Neural cell (in vitro differentiated cells): ENCODE data around the gene EDNRB. TPM values are rescaled to one million over a fixed set of nuclear protein-coding genes. Genes with fewer than 3 reads are reported as not detected.

Experiments
- H2AFZ ChIP-seq: fragments of 200-600, 300-800 bp; sonication (generic), shearing (Covaris generic); 2 replicates; pipeline ENCODE4 v1.6.0; 2014; ENCODE audit warnings: low read depth, mild to moderate bottlenecking, antibody characterized with exemption, low read length, moderate library complexity
- H3F3A ChIP-seq: fragments of 200-600 bp; shearing (Covaris generic); 2 replicates; pipeline ENCODE4 v1.6.1; 2016; ENCODE audit warnings: mild to moderate bottlenecking, moderate library complexity, mixed read lengths, antibody characterized with exemption, low read length; ENCODE audit not compliant: insufficient read depth, poor library complexity, severe bottlenecking
- H3K27ac ChIP-seq: fragments of 200-600, 300-800 bp; sonication (generic), shearing (Covaris generic); 2 replicates; pipeline ENCODE4 v1.5.1; 2014; ENCODE audit warnings: mild to moderate bottlenecking, low read length, moderate library complexity
- H3K27me3 ChIP-seq: fragments of 300-800, 200-600 bp; sonication (generic), shearing (Covaris generic); 2 replicates; pipeline ENCODE4 v1.6.0; 2014; ENCODE audit warnings: mild to moderate bottlenecking, low read depth, low read length, moderate library complexity; ENCODE audit not compliant: insufficient read depth
- H3K36me3 ChIP-seq: fragments of 300-800, 200-600 bp; sonication (generic), shearing (Covaris generic); 2 replicates; pipeline ENCODE4 v1.5.1; 2014; ENCODE audit warnings: mild to moderate bottlenecking, antibody characterized with exemption, low read length, moderate library complexity; ENCODE audit not compliant: insufficient read depth
- H3K4me2 ChIP-seq: fragments of 300-800, 200-600 bp; sonication (generic), shearing (Covaris generic); 2 replicates; pipeline ENCODE4 v1.6.0; 2014; ENCODE audit warnings: mild to moderate bottlenecking, low read length
- H3K4me3 ChIP-seq: fragments of 300-800, 200-600 bp; sonication (generic), shearing (Covaris generic); 2 replicates; pipeline ENCODE4 v1.5.1; 2014; ENCODE audit warnings: mild to moderate bottlenecking, low read length, moderate library complexity
- H3K79me2 ChIP-seq: fragments of 200-600 bp; shearing (Covaris generic); replicated peaks from 2 replicates; pipeline ENCODE4 v1.6.0; 2014; ENCODE audit warnings: mild to moderate bottlenecking, low read length, moderate library complexity; ENCODE audit not compliant: insufficient read depth
- H3K9ac ChIP-seq: fragments of 300-800, 200-600 bp; sonication (generic), shearing (Covaris generic); 2 replicates; pipeline ENCODE4 v1.6.1; 2016; ENCODE audit warnings: mild to moderate bottlenecking, low read length, mixed read lengths
- H3K9me2 ChIP-seq: fragments of 200-600 bp; shearing (Covaris generic); 2 replicates; pipeline ENCODE4 v1.6.1; 2016; ENCODE audit warnings: mild to moderate bottlenecking, low read length, mixed read lengths; ENCODE audit not compliant: insufficient read depth
- H3K9me3 ChIP-seq: fragments of 200-600, 300-800 bp; sonication (generic), shearing (Covaris generic); 2 replicates; pipeline ENCODE4 v1.6.1; 2016; ENCODE audit warnings: mild to moderate bottlenecking, mixed run types, low read length, moderate library complexity, mixed read lengths
- H4K20me1 ChIP-seq: fragments of 200-600 bp; shearing (Covaris generic); 2 replicates; pipeline ENCODE4 v1.6.1; 2016; ENCODE audit warnings: mild to moderate bottlenecking, mixed run types; ENCODE audit not compliant: insufficient read depth
- CTCF ChIP-seq: fragments of 450-650 bp; IDR thresholded peaks from 2 replicates; pipeline ENCODE4 v1.5.1; 2014; ENCODE audit warnings: antibody characterized with exemption, mild to moderate bottlenecking, moderate library complexity; ENCODE audit not compliant: poor library complexity, severe bottlenecking
- EP300 ChIP-seq: fragments of 450-650 bp; conservative IDR thresholded peaks from 2 replicates; pipeline ENCODE4 v1.6.1; 2014; ENCODE audit warnings: antibody characterized with exemption, mild to moderate bottlenecking, moderate library complexity; ENCODE audit not compliant: poor library complexity, severe bottlenecking
- EZH2 ChIP-seq: fragments of 200-600, 300-800 bp; shearing (Covaris generic), sonication (generic); IDR thresholded peaks from 2 replicates; pipeline ENCODE4 v1.6.1; 2014; ENCODE audit warnings: antibody characterized with exemption, low read length, borderline replicate concordance, mild to moderate bottlenecking; ENCODE audit not compliant: insufficient read depth, poor library complexity, severe bottlenecking
- MXI1 ChIP-seq: fragments of 450-650 bp; conservative IDR thresholded peaks from 2 replicates; pipeline ENCODE4 v1.6.1; 2014; ENCODE audit warnings: antibody characterized with exemption, mild to moderate bottlenecking; ENCODE audit not compliant: poor library complexity, severe bottlenecking
- POLR2AphosphoS5 ChIP-seq: IDR thresholded peaks from 2 replicates; pipeline ENCODE4 v1.6.1; 2012
- RAD21 ChIP-seq: fragments of 450-650 bp; conservative IDR thresholded peaks from 2 replicates; pipeline ENCODE4 v1.6.1; 2014; ENCODE audit warnings: antibody characterized with exemption, mild to moderate bottlenecking, moderate library complexity
- REST ChIP-seq: IDR thresholded peaks from 2 replicates; pipeline ENCODE4 v1.6.1; 2012; ENCODE audit warnings: borderline replicate concordance
- SMC3 ChIP-seq: fragments of 450-650 bp; conservative IDR thresholded peaks from 2 replicates; pipeline ENCODE4 v1.6.1; 2014; ENCODE audit warnings: antibody characterized with exemption, mild to moderate bottlenecking, moderate library complexity; ENCODE audit not compliant: poor library complexity
- TAF1 ChIP-seq: IDR thresholded peaks from 2 replicates; pipeline ENCODE4 v1.6.1; 2012; ENCODE audit warnings: low read depth
- polyA plus RNA-seq: library from polyadenylated mRNA; depleted of rRNA; stranded (reverse); fragments of >200 nt; gene quantifications from 2 replicates; pipeline ENCODE4 v1.2.3, GENCODE V29; 2014

The EDNRB gene
- polyA plus RNA-seq, 1 donor from 2014 or later = 0.20 TPM

DNA sequence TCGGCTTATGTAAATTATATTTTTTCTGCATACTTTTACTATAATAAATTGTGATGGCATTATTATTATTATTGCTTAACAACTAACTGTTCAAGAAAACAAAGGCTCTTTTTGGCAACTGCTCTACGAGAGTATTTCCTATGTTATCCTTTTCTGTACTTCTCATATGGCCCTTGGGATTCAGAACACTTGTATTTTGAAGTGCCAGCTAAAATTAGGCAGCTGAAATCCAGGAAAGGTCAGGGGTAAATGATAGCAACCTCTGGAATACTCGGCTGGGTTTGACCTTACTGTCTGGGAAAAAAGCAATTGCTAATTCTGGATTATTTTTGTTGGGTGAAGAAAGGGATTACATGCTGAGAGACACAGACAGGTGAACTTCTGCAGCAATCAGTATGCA lies 23.9 kb downstream of the EDNRB start:
- Histone ChIP-seq H3K4me2 (no peak overlapping the region), H3K9me3 (no peaks in the 10 kb centered on the region), H3F3A (no peaks in the 10 kb centered on the region), H3K4me3 (no peak overlapping the region), H4K20me1 (no peaks in the 10 kb centered on the region), H3K27me3 (no peaks in the 10 kb centered on the region), H3K36me3 (no peaks in the 10 kb centered on the region), H3K9me2 (no peaks in the 10 kb centered on the region), H3K9ac (no peak overlapping the region), H3K27ac (no peak overlapping the region), H3K79me2 (no peaks in the 10 kb centered on the region), H2AFZ (no peak overlapping the region)
- no peak for TF ChIP-seq EP300
- TF ChIP-seq POLR2AphosphoS5 = no peak
- TF ChIP-seq RAD21 = no peak
- TF ChIP-seq TAF1 = no peak
- TF ChIP-seq REST = no peak
- no peak for TF ChIP-seq CTCF
- TF ChIP-seq EZH2 = no peak
- TF ChIP-seq SMC3 = no peak
- TF ChIP-seq MXI1 = no peak

GRCh38 chr13:77893066-77893465 lies 25.6 kb downstream of the EDNRB start:
- no peaks in the 10 kb centered on the region for H3K27me3 ChIP-seq
- H3K9ac ChIP-seq = no peak overlapping the region
- no peaks in the 10 kb centered on the region for H3K9me3 ChIP-seq
- no peaks in the 10 kb centered on the region for H3K36me3 ChIP-seq
- H2AFZ ChIP-seq = no peak overlapping the region
- no peak overlapping the region for H3K4me2 ChIP-seq
- TF ChIP-seq EZH2 (no peak), POLR2AphosphoS5 (no peak), REST (no peak), MXI1 (no peak), TAF1 (no peak), EP300 (no peak), SMC3 (no peak), CTCF (no peak), RAD21 (no peak)
- H3K4me3 ChIP-seq = no peak overlapping the region
- H3F3A ChIP-seq = no peaks in the 10 kb centered on the region
- no peaks in the 10 kb centered on the region for H4K20me1 ChIP-seq
- no peak overlapping the region for H3K27ac ChIP-seq
- H3K9me2 ChIP-seq = no peaks in the 10 kb centered on the region
- no peaks in the 10 kb centered on the region for H3K79me2 ChIP-seq
